ENCODE measurements around the gene CDH4. TPM values are rescaled to one million over a fixed set of nuclear protein-coding genes. Genes with fewer than 3 reads are reported as not detected.

Gene CDH4
- total RNA-seq, 4 donors from 2014 or later, result 0.13 to 0.38 (median 0.21) TPM; not detected in 1

DNA sequence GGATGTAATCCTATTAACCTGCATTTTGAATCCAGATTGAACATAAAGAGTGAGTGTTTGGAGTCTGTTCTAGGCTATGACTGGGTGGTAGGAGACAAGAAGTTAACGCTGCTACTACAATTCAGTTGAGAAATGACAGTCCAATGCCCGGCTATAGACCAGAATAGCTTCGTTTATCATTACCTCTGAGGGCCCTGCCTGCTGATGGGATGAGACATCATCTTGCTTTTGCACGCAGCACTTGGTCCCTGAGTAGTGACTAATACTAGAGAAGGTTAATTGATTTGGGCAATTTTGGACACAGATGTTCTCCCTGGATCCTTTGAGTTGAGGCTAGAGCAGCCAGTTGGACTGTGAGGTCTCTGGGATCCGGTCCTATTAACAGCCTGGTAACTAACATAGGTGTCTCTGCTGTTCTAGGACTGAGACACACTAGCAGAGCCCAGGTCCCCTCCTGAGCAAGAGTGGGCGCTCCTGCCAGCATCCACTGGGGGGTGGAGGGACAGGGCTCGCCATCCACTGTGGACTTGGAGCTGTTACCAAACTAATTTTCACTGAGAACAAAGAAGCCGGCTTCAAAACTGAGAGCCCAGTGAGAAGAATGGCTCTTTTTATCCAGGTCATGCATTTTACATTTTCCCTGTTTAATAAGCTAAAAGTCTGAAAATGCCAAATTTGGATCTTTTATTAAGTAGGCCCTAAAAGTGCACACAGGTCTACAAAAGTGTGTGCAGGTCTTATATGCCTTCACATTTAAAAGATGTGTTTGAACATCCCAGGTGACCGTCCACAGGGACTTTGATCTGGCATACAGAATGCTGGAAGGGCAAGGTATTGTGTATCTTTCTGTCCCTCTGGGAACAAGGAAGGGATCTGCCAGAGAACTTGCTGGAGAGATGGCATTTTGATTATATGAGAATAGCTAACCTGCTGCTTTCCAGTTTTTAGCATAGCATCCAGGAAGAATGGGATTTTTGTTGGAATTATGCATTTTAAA, 212.5 kb downstream of the CDH4 start:
- intact Hi-C loops (cut with DNase I), result no loop called here
- Histone ChIP-seq H3K4me3 (no peak overlapping the region), H3K27me3 (no peaks in the 10 kb centered on the region), H3K4me1 (no peaks in the 10 kb centered on the region), H3K27ac (no peak overlapping the region), H3K9me3 (no peaks in the 10 kb centered on the region), H3K36me3 (no peaks in the 10 kb centered on the region)
- TF ChIP-seq, protein P1, sequence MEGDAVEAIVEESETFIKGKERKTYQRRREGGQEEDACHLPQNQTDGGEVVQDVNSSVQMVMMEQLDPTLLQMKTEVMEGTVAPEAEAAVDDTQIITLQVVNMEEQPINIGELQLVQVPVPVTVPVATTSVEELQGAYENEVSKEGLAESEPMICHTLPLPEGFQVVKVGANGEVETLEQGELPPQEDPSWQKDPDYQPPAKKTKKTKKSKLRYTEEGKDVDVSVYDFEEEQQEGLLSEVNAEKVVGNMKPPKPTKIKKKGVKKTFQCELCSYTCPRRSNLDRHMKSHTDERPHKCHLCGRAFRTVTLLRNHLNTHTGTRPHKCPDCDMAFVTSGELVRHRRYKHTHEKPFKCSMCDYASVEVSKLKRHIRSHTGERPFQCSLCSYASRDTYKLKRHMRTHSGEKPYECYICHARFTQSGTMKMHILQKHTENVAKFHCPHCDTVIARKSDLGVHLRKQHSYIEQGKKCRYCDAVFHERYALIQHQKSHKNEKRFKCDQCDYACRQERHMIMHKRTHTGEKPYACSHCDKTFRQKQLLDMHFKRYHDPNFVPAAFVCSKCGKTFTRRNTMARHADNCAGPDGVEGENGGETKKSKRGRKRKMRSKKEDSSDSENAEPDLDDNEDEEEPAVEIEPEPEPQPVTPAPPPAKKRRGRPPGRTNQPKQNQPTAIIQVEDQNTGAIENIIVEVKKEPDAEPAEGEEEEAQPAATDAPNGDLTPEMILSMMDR (IDR thresholded peaks at IDR 0.05), result no peak
- no peak for TF ChIP-seq POLR2A (IDR thresholded peaks at IDR 0.05)
- WGBS, 2 donors, result 71 to 76% methylated on average over 8 to 9 of the region's 9 CpGs
- no peak for DNase-seq

DNA sequence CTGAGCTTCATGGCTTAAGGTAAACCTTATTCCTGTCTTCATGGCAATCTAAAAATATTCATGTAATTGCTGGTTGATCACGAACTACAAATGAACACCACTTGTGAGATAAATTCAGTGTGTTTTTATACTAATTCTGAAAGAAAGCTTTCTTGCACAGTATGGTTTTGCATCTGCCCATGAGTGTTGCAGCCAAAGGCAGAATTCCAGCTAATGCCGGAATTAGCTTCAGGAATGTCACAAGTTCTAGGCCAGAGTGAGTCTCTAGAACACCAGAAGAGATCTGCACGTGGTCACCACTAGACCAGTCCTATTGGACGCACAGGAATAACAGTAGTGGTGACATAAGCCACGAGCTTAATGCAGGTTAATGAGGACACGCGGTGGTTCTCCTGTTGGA, 223.7 kb downstream of the CDH4 start:
- no peak for TF ChIP-seq POLR2A (IDR thresholded peaks at IDR 0.05)
- TF ChIP-seq, protein P1 (IDR thresholded peaks at IDR 0.05), result no peak
- Histone ChIP-seq H3K4me3 (no peak overlapping the region), H3K4me1 (no peaks in the 10 kb centered on the region), H3K9me3 (no peaks in the 10 kb centered on the region), H3K36me3 (no peaks in the 10 kb centered on the region), H3K27me3 (peaks cover 0 to 29% (median 0%) of the 10 kb centered on the region in 4 donors), H3K27ac (no peak overlapping the region)
- no peak for DNase-seq
- intact Hi-C loops (cut with DNase I), result no loop called here
- 72 to 79% methylated on average over 7 of the region's 7 CpGs for WGBS, 2 donors

DNA sequence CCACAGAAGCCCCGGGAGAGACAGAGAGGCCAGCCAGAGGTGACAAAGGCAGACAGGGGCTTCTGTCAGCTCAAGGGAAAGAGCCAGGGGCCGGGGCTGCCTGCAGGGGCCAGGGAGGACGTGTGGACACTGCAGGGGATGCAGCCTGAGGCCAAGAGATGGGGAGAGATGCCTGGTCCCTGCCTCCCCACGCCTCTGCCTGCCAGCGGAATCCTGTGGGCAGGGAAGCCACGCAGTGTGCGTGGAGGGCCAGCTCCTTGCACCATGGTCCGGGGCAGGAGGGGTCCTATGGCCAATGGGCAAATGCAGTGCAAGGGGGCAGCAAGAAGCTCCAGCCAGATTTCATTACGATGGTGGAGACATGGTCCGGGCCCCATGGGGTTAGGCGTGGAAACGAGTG, 224.9 kb downstream of the CDH4 start:
- WGBS, 2 donors, result 63 to 84% methylated on average over 10 to 11 of the region's 12 CpGs
- H3K4me1 ChIP-seq, result peaks cover 0 to 3% (median 0%) of the 10 kb centered on the region in 3 donors
- no peak for DNase-seq

DNA sequence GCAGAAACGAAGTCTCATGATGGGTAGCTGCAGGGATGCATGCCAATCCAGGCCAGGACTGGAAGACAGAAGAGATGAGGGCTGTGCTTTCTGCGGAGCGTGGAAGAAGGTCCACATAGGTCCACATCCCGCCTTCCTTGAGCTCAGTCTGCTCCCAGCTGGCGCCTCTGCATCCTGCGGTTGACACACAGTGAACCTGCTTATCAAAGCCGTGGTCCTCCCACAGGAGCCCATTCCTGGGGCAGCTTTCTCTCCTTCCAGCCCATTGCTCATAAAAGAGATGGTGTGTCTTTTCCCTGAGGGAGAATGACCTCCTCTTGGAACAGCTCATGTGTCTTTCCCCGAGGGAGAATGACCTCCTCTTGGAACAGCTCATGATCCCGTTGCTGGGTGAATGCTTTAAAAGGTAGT, 225.4 kb downstream of the CDH4 start:
- peaks cover 0 to under 1% (median 0%) of the 10 kb centered on the region in 3 donors for H3K9me3 ChIP-seq
- H3K4me1 ChIP-seq, result peaks cover 0 to 7% (median 0%) of the 10 kb centered on the region in 3 donors
- no peaks in the 10 kb centered on the region for H3K36me3 ChIP-seq
- TF ChIP-seq, protein P1 (IDR thresholded peaks at IDR 0.05), result no peak
- TF ChIP-seq POLR2A (IDR thresholded peaks at IDR 0.05), result no peak
- intact Hi-C loops (cut with DNase I), result no loop called here
- no peak for DNase-seq
- peaks cover 0 to 29% (median 0%) of the 10 kb centered on the region in 4 donors for H3K27me3 ChIP-seq
- H3K4me3 ChIP-seq, result no peak overlapping the region
- no peak overlapping the region for H3K27ac ChIP-seq
- WGBS, 2 donors, result 78 to 80% methylated on average over 8 to 9 of the region's 9 CpGs

More for the DNA sequence above, 224.9 kb downstream of the CDH4 start:
- TF ChIP-seq, protein P1 (IDR thresholded peaks at IDR 0.05), result no peak
- TF ChIP-seq POLR2A (IDR thresholded peaks at IDR 0.05), result no peak
- intact Hi-C loops (cut with DNase I), result no loop called here
- no peaks in the 10 kb centered on the region for H3K9me3 ChIP-seq
- no peaks in the 10 kb centered on the region for H3K36me3 ChIP-seq
- H3K27me3 ChIP-seq, result peaks cover 0 to 29% (median 0%) of the 10 kb centered on the region in 4 donors
- H3K4me3 ChIP-seq, result no peak overlapping the region
- H3K27ac ChIP-seq, result no peak overlapping the region

DNA sequence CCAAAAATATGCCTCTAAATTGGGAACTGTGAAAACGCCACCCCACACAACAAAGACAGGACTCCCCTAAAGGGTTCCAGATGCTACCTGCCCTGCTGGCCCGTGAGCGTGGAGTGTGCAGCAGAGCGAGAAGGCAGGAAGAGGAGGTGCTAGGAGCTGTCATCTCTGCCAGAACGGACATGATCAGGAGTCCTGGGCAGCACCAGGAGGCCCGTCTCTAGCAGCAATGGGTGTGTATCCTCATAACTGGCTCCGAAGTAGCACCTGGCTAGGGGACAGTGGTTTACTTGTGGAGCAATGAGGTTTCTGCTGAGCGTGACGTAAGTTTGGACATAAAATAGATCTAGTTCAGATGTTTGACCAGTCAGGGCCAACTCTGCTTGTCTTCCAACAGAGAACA, 226.0 kb downstream of the CDH4 start:
- intact Hi-C loops (cut with DNase I), result no loop called here
- no peak for DNase-seq
- Histone ChIP-seq H3K27ac (no peak overlapping the region), H3K4me1 (peaks cover 0 to 11% (median 0%) of the 10 kb centered on the region in 3 donors), H3K36me3 (no peaks in the 10 kb centered on the region), H3K27me3 (peaks cover 0 to 29% (median 0%) of the 10 kb centered on the region in 4 donors), H3K4me3 (no peak overlapping the region), H3K9me3 (peaks cover 0 to 5% (median 0%) of the 10 kb centered on the region in 3 donors)
- WGBS, 2 donors, result 66 to 69% methylated on average over 7 to 8 of the region's 9 CpGs
- TF ChIP-seq, protein P1 (IDR thresholded peaks at IDR 0.05), result no peak
- no peak for TF ChIP-seq POLR2A (IDR thresholded peaks at IDR 0.05)
